Vagina (tissue), 2 donors: ENCODE measurements around the gene MBOAT7.

Experiments
- POLR2A ChIP-seq, 2 donors: fragments of 450-650 bp; IDR thresholded peaks; one replicate each; pipeline ENCODE4 v1.6.1; 2017; ENCODE audit warnings: antibody characterized with exemption in 2 of 2, mild to moderate bottlenecking in 2 of 2, moderate library complexity in 2 of 2
- TF ChIP-seq, protein P1 (sequence below), 3 experiments: fragments of 450-650 bp in 2 of 3; fragments of 200-600 bp in 1 of 3; sonication (generic) in 1 of 3; IDR thresholded peaks; one replicate each; pipeline ENCODE4 v1.5.1; 2017 to 2019; ENCODE audit warnings: antibody characterized with exemption in 3 of 3, mild to moderate bottlenecking in 2 of 3, moderate library complexity in 2 of 3

- TF ChIP-seq, protein P1, sequence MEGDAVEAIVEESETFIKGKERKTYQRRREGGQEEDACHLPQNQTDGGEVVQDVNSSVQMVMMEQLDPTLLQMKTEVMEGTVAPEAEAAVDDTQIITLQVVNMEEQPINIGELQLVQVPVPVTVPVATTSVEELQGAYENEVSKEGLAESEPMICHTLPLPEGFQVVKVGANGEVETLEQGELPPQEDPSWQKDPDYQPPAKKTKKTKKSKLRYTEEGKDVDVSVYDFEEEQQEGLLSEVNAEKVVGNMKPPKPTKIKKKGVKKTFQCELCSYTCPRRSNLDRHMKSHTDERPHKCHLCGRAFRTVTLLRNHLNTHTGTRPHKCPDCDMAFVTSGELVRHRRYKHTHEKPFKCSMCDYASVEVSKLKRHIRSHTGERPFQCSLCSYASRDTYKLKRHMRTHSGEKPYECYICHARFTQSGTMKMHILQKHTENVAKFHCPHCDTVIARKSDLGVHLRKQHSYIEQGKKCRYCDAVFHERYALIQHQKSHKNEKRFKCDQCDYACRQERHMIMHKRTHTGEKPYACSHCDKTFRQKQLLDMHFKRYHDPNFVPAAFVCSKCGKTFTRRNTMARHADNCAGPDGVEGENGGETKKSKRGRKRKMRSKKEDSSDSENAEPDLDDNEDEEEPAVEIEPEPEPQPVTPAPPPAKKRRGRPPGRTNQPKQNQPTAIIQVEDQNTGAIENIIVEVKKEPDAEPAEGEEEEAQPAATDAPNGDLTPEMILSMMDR (IDR thresholded peaks at IDR 0.05) = no peak
- TF ChIP-seq POLR2A (IDR thresholded peaks at IDR 0.05) = no peak
Observed at GRCh38 chr19:54156490-54156889, 32.9 kb downstream of the MBOAT7 start.
